ENCODE data around the gene PMPCA. TPM values are rescaled to one million over a fixed set of nuclear protein-coding genes. Genes with fewer than 3 reads are reported as not detected.

Gene PMPCA
- total RNA-seq, 1 experiment from 2014 or later, result 94.5 TPM

DNA sequence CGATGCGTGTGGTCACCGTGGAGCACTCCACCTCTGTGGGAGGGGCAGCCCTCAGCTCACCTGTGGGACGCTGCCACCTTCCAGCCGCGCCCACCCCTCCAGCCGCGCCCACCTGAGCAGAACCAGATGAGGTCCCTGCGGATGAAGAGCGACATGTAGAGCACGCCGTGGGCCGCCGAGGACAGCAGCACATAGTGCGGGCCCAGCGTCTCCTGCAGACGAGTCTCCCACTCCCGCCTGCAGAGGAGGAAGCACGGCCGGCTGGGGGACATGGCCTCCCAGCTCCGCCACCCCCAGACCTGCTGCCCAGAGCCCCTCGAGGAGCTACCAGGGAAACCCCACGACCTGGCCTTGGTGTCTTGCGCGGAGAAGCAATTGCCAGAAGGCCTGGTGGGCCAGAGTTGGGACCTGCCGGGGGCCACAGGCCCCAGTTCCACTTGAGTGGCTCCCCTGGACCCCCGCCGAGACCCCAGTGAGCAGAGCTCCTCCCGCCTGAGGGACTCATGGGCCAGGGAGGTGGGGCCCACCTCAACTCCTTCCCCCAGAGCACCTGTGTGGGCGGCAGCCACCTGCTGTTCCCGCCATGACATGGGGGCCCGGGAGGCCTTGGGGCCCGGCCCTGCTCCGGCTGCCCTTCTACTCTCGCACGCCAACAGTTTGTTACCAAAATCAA, 22.7 kb downstream of the PMPCA start:
- Histone ChIP-seq H2BK120ac (ENCODE audit: low read depth, low read length, poor library complexity, severe bottlenecking) (no peak overlapping the region), H2BK15ac (ENCODE audit: low read depth, low read length) (no peak overlapping the region), H4K20me1 (ENCODE audit: control insufficient read depth, insufficient read depth, insufficient read length) (no peaks in the 10 kb centered on the region), H3K56ac (ENCODE audit: insufficient read length, low read depth, low read length) (no peak overlapping the region), H4K8ac (replicated peaks; ENCODE audit: insufficient read length, low read depth, low read length) (no peak overlapping the region), H2BK5ac (ENCODE audit: insufficient read length, low read length) (no peak overlapping the region), H2BK12ac (ENCODE audit: insufficient read length, low read depth, low read length) (no peak overlapping the region), H4K91ac (ENCODE audit: insufficient read length, low read depth, low read length) (no peak overlapping the region), H3K23me2 (ENCODE audit: insufficient read length, low read depth, low read length, poor library complexity, severe bottlenecking) (peaks cover 2% of the 10 kb centered on the region), H3K23ac (ENCODE audit: insufficient read length, low read depth, low read length) (no peak overlapping the region), H3K9ac (ENCODE audit: extremely low read depth, insufficient read length, low read length) (no peak overlapping the region), H3K4ac (ENCODE audit: low read depth, low read length) (no peak overlapping the region), H3K9me3 (ENCODE audit: control insufficient read depth, low read depth, low read length) (no peaks in the 10 kb centered on the region), H2AFZ (ENCODE audit: low read length) (no peak overlapping the region), H3K18ac (ENCODE audit: insufficient read length, low read depth, low read length) (no peak overlapping the region), H3K14ac (ENCODE audit: insufficient read depth, low read length) (no peak overlapping the region), H2AK5ac (ENCODE audit: insufficient read length, low read length) (no peak overlapping the region), H3K4me2 (ENCODE audit: insufficient read depth, insufficient read length, low read length) (no peak overlapping the region), H3K27me3 (ENCODE audit: insufficient read depth, low read length) (no peaks in the 10 kb centered on the region), H3K79me2 (ENCODE audit: insufficient read depth, low read length) (peaks cover 5% of the 10 kb centered on the region; the same call in 1 of the 2 replicates), H4K5ac (ENCODE audit: insufficient read length, low read depth, low read length) (no peak overlapping the region), H3T11ph (ENCODE audit: low read length) (no peak overlapping the region), H3K4me1 (ENCODE audit: insufficient read depth, low read length) (no peaks in the 10 kb centered on the region), H3K27ac (ENCODE audit: insufficient read length, low read depth, low read length) (no peak overlapping the region), H3K79me1 (ENCODE audit: insufficient read depth, low read depth, low read length, poor library complexity, severe bottlenecking) (peaks cover 2% of the 10 kb centered on the region), H2BK20ac (ENCODE audit: low read depth, low read length, poor library complexity, severe bottlenecking) (no peak overlapping the region)
- Mint-ChIP-seq H3K36me3 (ENCODE audit: insufficient read depth in 1 of 3, low read depth in 3 of 3) (peaks cover 5 to 23% (median 21%) of the 10 kb centered on the region in 3 experiments; a peak in 6 of 7 replicates), H3K27ac (no peak overlapping the region; a peak in 1 of 7 replicates), H3K4me1 (peaks cover 14 to 15% of the 10 kb centered on the region in 2 experiments), H3K9me3 (no peaks in the 10 kb centered on the region), H3K27me3 (ENCODE audit: low read depth) (no peaks in the 10 kb centered on the region), H3K4me3 (no peak overlapping the region)
- WGBS (ENCODE audit: extremely low coverage, insufficient read length, low lambda C conversion rate), result no CpG with 5 or more reads among the region's 36 CpGs
- DNase-seq, result no peak
- TF ChIP-seq, protein P1, sequence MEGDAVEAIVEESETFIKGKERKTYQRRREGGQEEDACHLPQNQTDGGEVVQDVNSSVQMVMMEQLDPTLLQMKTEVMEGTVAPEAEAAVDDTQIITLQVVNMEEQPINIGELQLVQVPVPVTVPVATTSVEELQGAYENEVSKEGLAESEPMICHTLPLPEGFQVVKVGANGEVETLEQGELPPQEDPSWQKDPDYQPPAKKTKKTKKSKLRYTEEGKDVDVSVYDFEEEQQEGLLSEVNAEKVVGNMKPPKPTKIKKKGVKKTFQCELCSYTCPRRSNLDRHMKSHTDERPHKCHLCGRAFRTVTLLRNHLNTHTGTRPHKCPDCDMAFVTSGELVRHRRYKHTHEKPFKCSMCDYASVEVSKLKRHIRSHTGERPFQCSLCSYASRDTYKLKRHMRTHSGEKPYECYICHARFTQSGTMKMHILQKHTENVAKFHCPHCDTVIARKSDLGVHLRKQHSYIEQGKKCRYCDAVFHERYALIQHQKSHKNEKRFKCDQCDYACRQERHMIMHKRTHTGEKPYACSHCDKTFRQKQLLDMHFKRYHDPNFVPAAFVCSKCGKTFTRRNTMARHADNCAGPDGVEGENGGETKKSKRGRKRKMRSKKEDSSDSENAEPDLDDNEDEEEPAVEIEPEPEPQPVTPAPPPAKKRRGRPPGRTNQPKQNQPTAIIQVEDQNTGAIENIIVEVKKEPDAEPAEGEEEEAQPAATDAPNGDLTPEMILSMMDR (conservative IDR thresholded peaks at IDR 0.05), result no peak
